GM12865 (cell line): Measurements from ENCODE around the gene CLEC20A.

Experiments
- DNase-seq: peaks from one replicate; pipeline ENCODE4 v3.0.0; 2010; ENCODE audit warnings: low read depth
- H3K4me3 ChIP-seq: 2 replicates; pipeline ENCODE4 v1.5.1; 2011; ENCODE audit warnings: mild to moderate bottlenecking, low read depth, low read length, control low read depth
- TF ChIP-seq, protein P1 (sequence below): IDR thresholded peaks from 2 replicates; pipeline ENCODE4 v1.5.1; 2011; ENCODE audit warnings: low read length, control low read depth, low read depth, inconsistent platforms; ENCODE audit not compliant: insufficient read depth; ENCODE audit errors: missing control alignments

CLEC20A gene

DNA sequence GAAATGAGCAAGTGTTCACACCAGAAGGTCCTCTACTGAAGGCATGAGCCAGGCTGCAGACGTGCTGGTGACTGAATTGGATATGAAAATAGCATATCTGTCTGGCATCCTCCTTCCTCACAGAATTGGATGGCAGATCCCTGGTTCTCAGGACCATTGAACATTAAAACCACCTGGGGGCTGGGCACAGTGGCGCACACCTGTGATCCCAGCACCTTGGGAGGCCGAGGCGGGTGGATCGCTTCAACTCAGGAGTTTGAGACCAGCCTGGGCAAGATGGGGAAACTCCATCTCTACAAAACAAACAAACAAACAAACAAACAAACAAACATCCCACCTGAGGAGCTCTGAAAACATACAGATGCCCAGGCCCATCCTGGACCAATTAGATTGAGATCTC, 39.6 kb upstream of the CLEC20A start:
- H3K4me3 ChIP-seq, result no peak overlapping the region
- DNase-seq, result no peak
- TF ChIP-seq, protein P1, sequence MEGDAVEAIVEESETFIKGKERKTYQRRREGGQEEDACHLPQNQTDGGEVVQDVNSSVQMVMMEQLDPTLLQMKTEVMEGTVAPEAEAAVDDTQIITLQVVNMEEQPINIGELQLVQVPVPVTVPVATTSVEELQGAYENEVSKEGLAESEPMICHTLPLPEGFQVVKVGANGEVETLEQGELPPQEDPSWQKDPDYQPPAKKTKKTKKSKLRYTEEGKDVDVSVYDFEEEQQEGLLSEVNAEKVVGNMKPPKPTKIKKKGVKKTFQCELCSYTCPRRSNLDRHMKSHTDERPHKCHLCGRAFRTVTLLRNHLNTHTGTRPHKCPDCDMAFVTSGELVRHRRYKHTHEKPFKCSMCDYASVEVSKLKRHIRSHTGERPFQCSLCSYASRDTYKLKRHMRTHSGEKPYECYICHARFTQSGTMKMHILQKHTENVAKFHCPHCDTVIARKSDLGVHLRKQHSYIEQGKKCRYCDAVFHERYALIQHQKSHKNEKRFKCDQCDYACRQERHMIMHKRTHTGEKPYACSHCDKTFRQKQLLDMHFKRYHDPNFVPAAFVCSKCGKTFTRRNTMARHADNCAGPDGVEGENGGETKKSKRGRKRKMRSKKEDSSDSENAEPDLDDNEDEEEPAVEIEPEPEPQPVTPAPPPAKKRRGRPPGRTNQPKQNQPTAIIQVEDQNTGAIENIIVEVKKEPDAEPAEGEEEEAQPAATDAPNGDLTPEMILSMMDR, result no peak

DNA sequence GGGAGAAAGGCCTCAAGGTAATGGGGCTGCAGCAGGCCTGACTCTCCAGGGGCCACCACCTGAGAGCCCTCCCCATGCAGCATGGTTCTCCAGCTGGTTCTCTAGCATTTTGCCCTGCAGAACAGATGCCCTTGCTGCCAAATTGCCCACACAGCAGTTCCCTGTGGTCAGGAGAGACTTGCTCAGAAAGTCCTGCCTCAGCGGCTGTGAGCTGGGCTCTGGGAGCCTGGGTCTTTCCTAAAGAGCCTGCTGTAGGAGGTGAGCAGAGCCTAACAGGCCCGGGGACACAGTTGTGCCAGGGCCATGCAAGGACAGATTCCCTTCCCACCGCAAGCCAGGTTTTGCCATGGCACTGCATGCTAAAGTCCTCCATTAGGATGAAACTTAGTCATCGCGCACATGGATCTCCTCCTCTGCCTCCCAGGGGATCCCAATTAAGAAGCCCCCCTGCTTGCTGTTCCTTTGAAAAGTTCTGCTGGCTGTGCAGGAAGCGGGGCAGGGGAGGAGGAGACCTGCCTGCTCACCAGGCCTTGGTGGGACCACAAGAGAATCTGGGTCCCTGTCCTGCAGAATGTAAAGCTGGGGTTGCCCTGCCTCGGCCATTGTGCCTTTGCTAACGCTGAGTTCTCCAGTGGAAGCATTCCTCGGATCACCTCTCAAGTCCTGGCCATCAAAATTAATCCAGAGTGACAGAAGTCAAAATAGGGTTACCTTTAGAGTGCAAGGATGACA, 37.5 kb upstream of the CLEC20A start:
- TF ChIP-seq, protein P1, result no peak
- H3K4me3 ChIP-seq, result no peak overlapping the region
- DNase-seq, result no peak

DNA sequence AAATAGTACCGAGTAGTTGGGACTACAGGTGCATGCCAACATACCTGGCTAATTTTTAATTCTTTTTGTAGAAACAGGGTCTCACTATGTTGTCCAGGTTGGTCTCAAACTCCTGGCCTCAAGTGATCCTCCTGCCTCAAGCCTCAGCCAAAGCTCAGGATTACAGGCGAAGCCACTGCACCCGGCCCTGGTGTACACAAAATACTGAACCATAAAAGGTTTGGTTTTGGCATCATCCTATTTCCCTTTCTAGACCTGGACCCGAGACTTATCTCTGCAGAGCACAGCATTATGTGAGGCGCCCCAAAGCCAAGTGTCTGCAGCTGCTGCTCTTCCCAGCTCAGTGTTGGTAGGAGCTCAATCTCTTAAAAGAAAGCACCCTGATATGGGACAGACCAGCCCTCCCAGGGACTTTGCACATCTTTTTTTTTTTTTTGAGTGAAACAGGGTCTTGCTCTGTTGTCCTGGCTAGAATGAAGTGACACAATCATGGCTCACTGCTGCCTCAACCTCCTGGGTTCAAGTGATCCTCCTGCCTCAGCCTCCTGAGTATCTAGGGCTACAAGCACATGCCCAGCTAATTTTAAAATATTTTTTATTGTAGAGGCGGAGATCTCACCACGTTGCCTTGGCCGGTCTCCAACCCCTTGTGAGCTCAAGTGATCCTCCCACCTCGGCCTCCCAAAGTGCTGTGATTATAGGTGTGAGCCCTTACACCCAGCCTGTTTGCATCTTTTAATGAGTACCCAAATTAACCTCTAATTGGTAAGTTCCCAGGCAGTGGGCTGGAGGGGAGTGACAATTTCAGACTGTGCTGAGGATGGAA, 36.6 kb upstream of the CLEC20A start:
- H3K4me3 ChIP-seq, result no peak overlapping the region
- DNase-seq, result no peak
- TF ChIP-seq, protein P1, result no peak

GRCh38 chr1:178532392-178532791, 35.6 kb upstream of the CLEC20A start:
- TF ChIP-seq, protein P1, result peak; percentile 86
- no peak overlapping the region for H3K4me3 ChIP-seq
- peak; percentile 79 for DNase-seq

GRCh38 chr1:178531887-178532286, 35.1 kb upstream of the CLEC20A start:
- TF ChIP-seq, protein P1, result no peak
- no peak for DNase-seq
- H3K4me3 ChIP-seq, result no peak overlapping the region

DNA sequence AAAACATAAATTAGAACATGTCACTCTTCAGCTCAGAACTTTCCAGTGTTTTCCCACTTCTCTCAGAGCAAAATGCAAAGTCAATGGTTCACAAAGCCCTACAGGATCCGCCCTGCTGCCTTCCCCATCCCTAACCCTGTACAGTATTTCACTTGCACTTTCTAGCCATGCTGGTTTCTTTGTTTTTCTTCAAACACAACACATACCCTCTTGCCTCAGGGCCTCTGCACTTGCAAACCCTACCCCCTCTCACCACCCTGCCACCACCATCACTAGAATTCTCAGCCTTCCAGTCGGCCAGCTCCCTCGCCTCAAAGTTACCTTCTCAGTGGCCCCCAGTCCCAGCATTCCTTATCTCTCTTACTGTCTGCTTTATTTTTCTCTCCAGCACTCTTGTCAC, 33.7 kb upstream of the CLEC20A start:
- no peak for DNase-seq
- TF ChIP-seq, protein P1, result no peak
- no peak overlapping the region for H3K4me3 ChIP-seq

DNA sequence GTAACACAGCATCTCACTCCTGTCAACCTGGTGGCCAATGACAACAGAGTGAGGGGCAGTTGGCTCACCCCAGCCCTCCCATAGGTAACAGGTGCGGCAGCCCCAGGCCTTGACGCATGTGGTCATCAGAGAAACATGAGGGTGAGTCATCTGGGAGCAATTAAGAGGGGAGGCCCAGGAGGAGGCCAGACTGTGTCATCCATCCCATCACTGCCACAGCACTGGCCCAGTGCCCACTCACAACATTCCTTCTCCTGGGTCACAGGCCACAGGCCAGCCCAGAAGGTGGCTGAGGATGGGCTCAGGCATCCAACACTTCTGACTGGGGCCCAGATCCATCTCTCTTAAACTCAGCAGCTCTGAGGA, 33.3 kb upstream of the CLEC20A start:
- no peak overlapping the region for H3K4me3 ChIP-seq
- TF ChIP-seq, protein P1, result no peak
- DNase-seq, result no peak
